H9 (cell line): ENCODE data around the gene GTF2E1. TPM values are rescaled to one million over a fixed set of nuclear protein-coding genes. Genes with fewer than 3 reads are reported as not detected.

Experiments
- DNase-seq: peaks from one replicate; pipeline ENCODE4 v3.0.0-alpha.2; 2017
- H2AFZ ChIP-seq: one replicate; pipeline ENCODE4 v1.6.1; 2013; ENCODE audit warnings: mild to moderate bottlenecking, low read length, control low read depth, moderate library complexity
- H2AK5ac ChIP-seq: 2 replicates; pipeline ENCODE4 v1.6.1; 2013; ENCODE audit warnings: low read length, control low read depth, mixed read lengths; ENCODE audit not compliant: insufficient read length
- H2BK120ac ChIP-seq: one replicate; pipeline ENCODE4 v1.6.1; 2013; ENCODE audit warnings: low read depth, mild to moderate bottlenecking, low read length, control low read depth, inconsistent platforms; ENCODE audit not compliant: poor library complexity, severe bottlenecking
- H2BK12ac ChIP-seq: 2 replicates; pipeline ENCODE4 v1.6.1; 2013; ENCODE audit warnings: low read length, control low read depth, mixed read lengths, low read depth; ENCODE audit not compliant: insufficient read length
- H2BK15ac ChIP-seq: 2 replicates; pipeline ENCODE4 v1.6.1; 2013; ENCODE audit warnings: low read depth, low read length, control low read depth
- H2BK20ac ChIP-seq: one replicate; pipeline ENCODE4 v1.6.1; 2013; ENCODE audit warnings: low read depth, mild to moderate bottlenecking, low read length, control low read depth, inconsistent platforms; ENCODE audit not compliant: poor library complexity, severe bottlenecking
- H2BK5ac ChIP-seq: 2 replicates; pipeline ENCODE4 v1.6.1; 2013; ENCODE audit warnings: low read length, control low read depth, mixed read lengths; ENCODE audit not compliant: insufficient read length
- H3K14ac ChIP-seq: 2 replicates; pipeline ENCODE4 v1.6.1; 2013; ENCODE audit warnings: low read length, control low read depth; ENCODE audit not compliant: insufficient read depth
- H3K18ac ChIP-seq: 2 replicates; pipeline ENCODE4 v1.6.1; 2013; ENCODE audit warnings: low read depth, mild to moderate bottlenecking, mixed read lengths, low read length, control low read depth; ENCODE audit not compliant: insufficient read length
- H3K23ac ChIP-seq: 2 replicates; pipeline ENCODE4 v1.6.1; 2013; ENCODE audit warnings: low read length, control low read depth, mixed read lengths, low read depth; ENCODE audit not compliant: insufficient read length
- H3K23me2 ChIP-seq: 2 replicates; pipeline ENCODE4 v1.6.1; 2013; ENCODE audit warnings: low read depth, mild to moderate bottlenecking, mixed read lengths, low read length, control low read depth; ENCODE audit not compliant: insufficient read length, poor library complexity, severe bottlenecking
- H3K27ac ChIP-seq: 2 replicates; pipeline ENCODE4 v1.5.1; 2013; ENCODE audit warnings: low read length, control low read depth, mixed read lengths, low read depth; ENCODE audit not compliant: insufficient read length
- H3K27me3 ChIP-seq: 2 replicates; pipeline ENCODE4 v1.6.1; 2013; ENCODE audit warnings: low read length, control low read depth, inconsistent platforms; ENCODE audit not compliant: insufficient read depth
- H3K4ac ChIP-seq: 2 replicates; pipeline ENCODE4 v1.6.1; 2013; ENCODE audit warnings: low read depth, mild to moderate bottlenecking, control low read depth, inconsistent platforms, low read length, moderate library complexity
- H3K4me1 ChIP-seq: 2 replicates; pipeline ENCODE4 v1.6.1; 2013; ENCODE audit warnings: low read length, control low read depth, inconsistent platforms; ENCODE audit not compliant: insufficient read depth
- H3K4me2 ChIP-seq: 2 replicates; pipeline ENCODE4 v1.6.1; 2013; ENCODE audit warnings: low read length, control low read depth, mixed read lengths; ENCODE audit not compliant: insufficient read length, insufficient read depth
- H3K56ac ChIP-seq: 2 replicates; pipeline ENCODE4 v1.6.1; 2013; ENCODE audit warnings: low read depth, mild to moderate bottlenecking, mixed read lengths, low read length, control low read depth; ENCODE audit not compliant: insufficient read length
- H3K79me1 ChIP-seq: 2 replicates; pipeline ENCODE4 v1.6.1; 2013; ENCODE audit warnings: low read depth, mild to moderate bottlenecking, moderate library complexity, low read length, control low read depth, inconsistent platforms; ENCODE audit not compliant: insufficient read depth, poor library complexity, severe bottlenecking
- H3K79me2 ChIP-seq: 2 replicates; pipeline ENCODE4 v1.6.1; 2013; ENCODE audit warnings: low read length, control low read depth, inconsistent platforms; ENCODE audit not compliant: insufficient read depth
- H3K9ac ChIP-seq: 2 replicates; pipeline ENCODE4 v1.6.1; 2013; ENCODE audit warnings: low read length, control low read depth, mixed read lengths; ENCODE audit not compliant: insufficient read length; ENCODE audit errors: extremely low read depth
- H3K9me3 ChIP-seq: one replicate; pipeline ENCODE4 v1.6.1; 2013; ENCODE audit warnings: low read depth, low read length, inconsistent platforms; ENCODE audit not compliant: control insufficient read depth
- H3T11ph ChIP-seq: one replicate; pipeline ENCODE4 v1.6.1; 2013; ENCODE audit warnings: mild to moderate bottlenecking, low read length, control low read depth, inconsistent platforms
- H4K20me1 ChIP-seq: one replicate; pipeline ENCODE4 v1.6.1; 2013; ENCODE audit not compliant: control insufficient read depth, insufficient read length, insufficient read depth
- H4K5ac ChIP-seq: 2 replicates; pipeline ENCODE4 v1.6.1; 2013; ENCODE audit warnings: low read depth, mild to moderate bottlenecking, mixed read lengths, low read length, control low read depth; ENCODE audit not compliant: insufficient read length
- H4K8ac ChIP-seq: replicated peaks from 2 replicates; pipeline ENCODE4 v1.6.1; 2013; ENCODE audit warnings: low read length, control low read depth, mixed read lengths, low read depth; ENCODE audit not compliant: insufficient read length
- H4K91ac ChIP-seq: 2 replicates; pipeline ENCODE4 v1.6.1; 2013; ENCODE audit warnings: low read depth, mild to moderate bottlenecking, moderate library complexity, mixed read lengths, low read length, control low read depth; ENCODE audit not compliant: insufficient read length
- H3K27ac Mint-ChIP-seq, 3 experiments: 2 replicates in 2 of 3; 3 replicates in 1 of 3; pipeline ENCODE4 v1.8.0; 2020 to 2021; ENCODE audit warnings: mixed read lengths in 3 of 3, mild to moderate bottlenecking in 1 of 3, moderate library complexity in 1 of 3
- H3K27me3 Mint-ChIP-seq: 2 replicates; pipeline ENCODE4 v1.8.0; 2021; ENCODE audit warnings: low read depth, mild to moderate bottlenecking, moderate library complexity, mixed read lengths
- H3K36me3 Mint-ChIP-seq, 3 experiments: 2 replicates in 2 of 3; 3 replicates in 1 of 3; pipeline ENCODE4 v1.8.0; 2020 to 2021; ENCODE audit warnings: low read depth in 3 of 3, mixed read lengths in 3 of 3; ENCODE audit not compliant: insufficient read depth in 1 of 3
- H3K4me1 Mint-ChIP-seq, 2 experiments: 2 replicates each; pipeline ENCODE4 v1.8.0; 2020; ENCODE audit warnings: mixed read lengths in 2 of 2
- H3K4me3 Mint-ChIP-seq, 2 experiments: 2 replicates in 1 of 2; 3 replicates in 1 of 2; pipeline ENCODE4 v1.8.0; 2020 to 2021; ENCODE audit warnings: mild to moderate bottlenecking in 2 of 2, mixed read lengths in 2 of 2, moderate library complexity in 1 of 2
- H3K9me3 Mint-ChIP-seq, 2 experiments: 2 replicates in 1 of 2; 3 replicates in 1 of 2; pipeline ENCODE4 v1.8.0; 2020; ENCODE audit warnings: mild to moderate bottlenecking in 2 of 2, mixed read lengths in 2 of 2, moderate library complexity in 1 of 2
- total RNA-seq: library from RNA; stranded (reverse); gene quantifications from 2 replicates; pipeline ENCODE4 v1.2.1, GENCODE V29; 2021
- TF ChIP-seq, protein P1 (sequence below): fragments of 200-600 bp; sonication (generic); conservative IDR thresholded peaks from 3 replicates; pipeline ENCODE4 v1.8.0; 2021; ENCODE audit warnings: antibody characterized with exemption, mild to moderate bottlenecking

Gene GTF2E1
- total RNA-seq, 1 experiment from 2014 or later = 88.8 TPM

DNA sequence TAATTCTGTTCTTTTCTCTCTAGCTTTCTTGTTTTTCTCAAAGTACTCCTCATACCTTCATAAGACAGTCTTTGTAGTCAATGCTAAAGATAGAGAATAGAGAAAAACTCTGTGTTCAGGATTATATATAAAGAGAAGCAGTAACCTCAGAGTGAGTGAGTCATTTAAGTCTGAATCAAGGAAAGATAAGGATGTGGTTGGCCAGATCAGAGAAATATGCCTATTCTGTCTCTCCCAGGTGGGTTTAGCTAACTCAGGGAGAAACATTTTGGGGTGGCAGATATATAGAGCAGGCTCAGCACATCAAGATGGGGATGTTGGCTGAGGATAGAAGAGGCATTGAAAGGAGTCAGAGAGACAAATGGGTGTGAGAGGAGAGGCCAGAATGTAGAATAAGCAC, 31.4 kb downstream of the GTF2E1 start:
- H3K27ac Mint-ChIP-seq = no peak overlapping the region
- Histone ChIP-seq H3K9me3 (no peaks in the 10 kb centered on the region), H3K27me3 (no peaks in the 10 kb centered on the region), H4K8ac (no peak overlapping the region), H3K4ac (no peak overlapping the region), H3K4me2 (no peak overlapping the region), H4K5ac (no peak overlapping the region), H3K56ac (no peak overlapping the region), H2BK5ac (no peak overlapping the region), H2BK120ac (no peak overlapping the region), H3K23me2 (no peaks in the 10 kb centered on the region), H2AFZ (no peak overlapping the region), H2BK20ac (no peak overlapping the region), H3K27ac (no peak overlapping the region), H3K14ac (no peak overlapping the region), H3K79me2 (peaks cover 2% of the 10 kb centered on the region; the same call in 1 of the 2 replicates), H3K18ac (no peak overlapping the region), H4K20me1 (no peaks in the 10 kb centered on the region), H3K79me1 (no peaks in the 10 kb centered on the region), H3K4me1 (peaks cover 5% of the 10 kb centered on the region; the same call in 1 of the 2 replicates), H2BK15ac (no peak overlapping the region), H3T11ph (no peak overlapping the region), H3K23ac (no peak overlapping the region), H3K9ac (no peak overlapping the region), H2AK5ac (no peak overlapping the region), H4K91ac (no peak overlapping the region), H2BK12ac (no peak overlapping the region)
- H3K4me3 Mint-ChIP-seq = no peak overlapping the region
- no peaks in the 10 kb centered on the region for H3K9me3 Mint-ChIP-seq
- H3K27me3 Mint-ChIP-seq = no peaks in the 10 kb centered on the region
- H3K36me3 Mint-ChIP-seq = peaks cover 6 to 22% (median 13%) of the 10 kb centered on the region in 3 experiments; a peak in 6 of 7 replicates
- TF ChIP-seq, protein P1, sequence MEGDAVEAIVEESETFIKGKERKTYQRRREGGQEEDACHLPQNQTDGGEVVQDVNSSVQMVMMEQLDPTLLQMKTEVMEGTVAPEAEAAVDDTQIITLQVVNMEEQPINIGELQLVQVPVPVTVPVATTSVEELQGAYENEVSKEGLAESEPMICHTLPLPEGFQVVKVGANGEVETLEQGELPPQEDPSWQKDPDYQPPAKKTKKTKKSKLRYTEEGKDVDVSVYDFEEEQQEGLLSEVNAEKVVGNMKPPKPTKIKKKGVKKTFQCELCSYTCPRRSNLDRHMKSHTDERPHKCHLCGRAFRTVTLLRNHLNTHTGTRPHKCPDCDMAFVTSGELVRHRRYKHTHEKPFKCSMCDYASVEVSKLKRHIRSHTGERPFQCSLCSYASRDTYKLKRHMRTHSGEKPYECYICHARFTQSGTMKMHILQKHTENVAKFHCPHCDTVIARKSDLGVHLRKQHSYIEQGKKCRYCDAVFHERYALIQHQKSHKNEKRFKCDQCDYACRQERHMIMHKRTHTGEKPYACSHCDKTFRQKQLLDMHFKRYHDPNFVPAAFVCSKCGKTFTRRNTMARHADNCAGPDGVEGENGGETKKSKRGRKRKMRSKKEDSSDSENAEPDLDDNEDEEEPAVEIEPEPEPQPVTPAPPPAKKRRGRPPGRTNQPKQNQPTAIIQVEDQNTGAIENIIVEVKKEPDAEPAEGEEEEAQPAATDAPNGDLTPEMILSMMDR = no peak
- H3K4me1 Mint-ChIP-seq = peaks cover 11 to 20% of the 10 kb centered on the region in 2 experiments
- no peak for DNase-seq
